ENCODE data around the gene HGF. TPM values are rescaled to one million over a fixed set of nuclear protein-coding genes. Genes with fewer than 3 reads are reported as not detected.

HGF gene
- polyA plus RNA-seq, 1 experiment = 129 TPM

DNA sequence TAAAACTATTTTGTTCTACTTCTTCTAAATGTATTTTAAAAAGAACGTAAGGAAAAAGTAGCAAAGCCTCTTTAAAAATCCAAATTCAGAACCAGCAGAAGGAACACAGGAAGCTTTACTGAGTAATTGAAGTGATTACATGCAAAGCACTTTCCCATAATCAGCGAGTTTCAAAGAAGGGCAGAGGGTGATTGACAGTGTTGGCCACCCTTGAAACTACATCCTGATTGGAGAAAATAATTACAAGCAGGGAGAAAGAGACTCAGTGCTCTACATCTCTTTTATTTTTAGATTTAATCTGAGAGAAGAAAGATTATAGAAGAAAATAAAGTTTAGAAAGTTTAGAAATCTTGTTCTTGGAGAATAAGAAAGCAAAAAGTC lies 20.3 kb upstream of the HGF start:
- no peak overlapping the region for H3K27ac ChIP-seq (ENCODE audit: low read depth, low read length)
- no peaks in the 10 kb centered on the region for H3K9me3 ChIP-seq (ENCODE audit: control insufficient read depth, insufficient read depth, low read length)
- no peaks in the 10 kb centered on the region for H3K27me3 ChIP-seq (ENCODE audit: control insufficient read depth, insufficient read depth, low read length)
- H3K4me3 ChIP-seq (ENCODE audit: low read depth, low read length) = no peak overlapping the region
- ChIA-PET POLR2A (no interaction called here), CTCF (interaction anchor here (2.9 kb wide), 1 partner anchor 20 kb away, joined by 15 read pairs; the partner anchor contains the start of gene HGF)
- TF ChIP-seq, protein P1, sequence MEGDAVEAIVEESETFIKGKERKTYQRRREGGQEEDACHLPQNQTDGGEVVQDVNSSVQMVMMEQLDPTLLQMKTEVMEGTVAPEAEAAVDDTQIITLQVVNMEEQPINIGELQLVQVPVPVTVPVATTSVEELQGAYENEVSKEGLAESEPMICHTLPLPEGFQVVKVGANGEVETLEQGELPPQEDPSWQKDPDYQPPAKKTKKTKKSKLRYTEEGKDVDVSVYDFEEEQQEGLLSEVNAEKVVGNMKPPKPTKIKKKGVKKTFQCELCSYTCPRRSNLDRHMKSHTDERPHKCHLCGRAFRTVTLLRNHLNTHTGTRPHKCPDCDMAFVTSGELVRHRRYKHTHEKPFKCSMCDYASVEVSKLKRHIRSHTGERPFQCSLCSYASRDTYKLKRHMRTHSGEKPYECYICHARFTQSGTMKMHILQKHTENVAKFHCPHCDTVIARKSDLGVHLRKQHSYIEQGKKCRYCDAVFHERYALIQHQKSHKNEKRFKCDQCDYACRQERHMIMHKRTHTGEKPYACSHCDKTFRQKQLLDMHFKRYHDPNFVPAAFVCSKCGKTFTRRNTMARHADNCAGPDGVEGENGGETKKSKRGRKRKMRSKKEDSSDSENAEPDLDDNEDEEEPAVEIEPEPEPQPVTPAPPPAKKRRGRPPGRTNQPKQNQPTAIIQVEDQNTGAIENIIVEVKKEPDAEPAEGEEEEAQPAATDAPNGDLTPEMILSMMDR (IDR thresholded peaks at IDR 0.05; ENCODE audit: low read depth, low read length) = no peak
- no peak for DNase-seq (ENCODE audit: low read depth, low spot score)

DNA sequence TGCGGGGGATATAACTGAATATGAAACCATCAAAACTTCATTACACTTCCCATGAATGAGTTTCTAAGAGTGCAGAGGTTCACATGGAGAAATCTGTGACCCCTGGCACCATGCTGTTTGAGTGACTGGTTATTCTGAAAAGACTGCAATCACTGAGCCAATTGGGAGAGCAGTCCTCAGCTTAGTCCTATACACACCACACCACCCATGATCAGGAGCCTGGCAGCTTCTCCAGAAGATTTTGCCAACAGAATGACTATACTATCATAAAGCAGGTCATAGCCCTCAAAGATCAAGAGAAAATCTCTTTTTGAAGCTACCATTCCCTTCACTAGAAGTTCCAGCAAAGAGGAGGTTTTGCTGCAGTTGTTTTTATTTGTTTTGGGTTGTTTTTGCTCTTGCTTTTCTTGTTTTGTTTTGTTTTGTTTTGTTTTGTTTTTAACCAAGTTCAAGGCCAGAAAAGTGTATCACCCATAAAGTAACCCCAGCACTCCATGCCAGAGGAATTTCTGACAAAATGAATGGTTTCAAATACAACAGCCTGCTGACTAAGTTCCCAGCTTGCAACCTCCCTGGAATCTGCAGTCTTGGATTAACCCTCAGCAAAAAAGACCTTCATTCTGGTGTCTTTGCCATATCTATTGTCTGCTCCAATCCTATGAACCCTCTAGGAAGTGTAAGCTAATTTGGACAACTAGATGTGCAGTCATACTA lies 19.7 kb upstream of the HGF start:
- ChIA-PET POLR2A (no interaction called here), CTCF (interaction anchor here (2.9 kb wide), 1 partner anchor 19 kb away, joined by 15 read pairs; the partner anchor contains the start of gene HGF)
- Histone ChIP-seq H3K27ac (ENCODE audit: low read depth, low read length) (no peak overlapping the region), H3K27me3 (ENCODE audit: control insufficient read depth, insufficient read depth, low read length) (no peaks in the 10 kb centered on the region), H3K9me3 (ENCODE audit: control insufficient read depth, insufficient read depth, low read length) (no peaks in the 10 kb centered on the region), H3K4me3 (ENCODE audit: low read depth, low read length) (no peak overlapping the region)
- DNase-seq (ENCODE audit: low read depth, low spot score) = no peak
- TF ChIP-seq, protein P1 (IDR thresholded peaks at IDR 0.05; ENCODE audit: low read depth, low read length) = no peak

- TF ChIP-seq, protein P1 (IDR thresholded peaks at IDR 0.05; ENCODE audit: low read depth, low read length) = no peak
- no peak overlapping the region for H3K4me3 ChIP-seq (ENCODE audit: low read depth, low read length)
- CTCF ChIA-PET = interaction anchor here (2.9 kb wide), 1 partner anchor 18 kb away, joined by 15 read pairs; the partner anchor contains the start of gene HGF
- no peak for DNase-seq (ENCODE audit: low read depth, low spot score)
- no peaks in the 10 kb centered on the region for H3K27me3 ChIP-seq (ENCODE audit: control insufficient read depth, insufficient read depth, low read length)
- no peak overlapping the region for H3K27ac ChIP-seq (ENCODE audit: low read depth, low read length)
- POLR2A ChIA-PET = no interaction called here
- no peaks in the 10 kb centered on the region for H3K9me3 ChIP-seq (ENCODE audit: control insufficient read depth, insufficient read depth, low read length)
Observed at GRCh38 chr7:81788246-81788645, 18.4 kb upstream of the HGF start.

DNA sequence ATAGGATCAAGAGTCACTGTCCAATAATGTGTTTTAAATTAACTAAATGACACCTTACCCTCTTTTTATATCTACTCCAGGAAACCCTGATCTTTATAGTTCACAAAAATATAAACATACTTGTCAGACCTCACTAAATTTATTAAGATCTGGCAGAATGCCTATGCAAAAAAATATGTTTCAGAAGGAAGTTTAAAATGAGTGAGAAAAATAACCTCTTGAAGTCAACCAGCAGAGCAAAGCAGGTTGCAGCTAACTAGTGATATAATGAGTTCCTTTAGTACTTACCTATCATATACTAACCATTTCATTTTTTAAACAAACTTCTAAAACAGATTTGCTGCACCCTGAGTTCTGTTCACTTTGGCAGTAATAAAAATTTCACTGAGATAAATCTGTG lies 14.0 kb upstream of the HGF start:
- no peak overlapping the region for H3K27ac ChIP-seq (ENCODE audit: low read depth, low read length)
- no peak overlapping the region for H3K4me3 ChIP-seq (ENCODE audit: low read depth, low read length)
- POLR2A ChIA-PET = no interaction called here
- no peak for DNase-seq (ENCODE audit: low read depth, low spot score)
- CTCF ChIA-PET = interaction anchor here (0.8 kb wide), 1 partner anchor 17 kb away, joined by 3 read pairs; no protein-coding TSS in a partner anchor
- no peaks in the 10 kb centered on the region for H3K27me3 ChIP-seq (ENCODE audit: control insufficient read depth, insufficient read depth, low read length)
- no peaks in the 10 kb centered on the region for H3K9me3 ChIP-seq (ENCODE audit: control insufficient read depth, insufficient read depth, low read length)
- TF ChIP-seq, protein P1 (IDR thresholded peaks at IDR 0.05; ENCODE audit: low read depth, low read length) = no peak

DNA sequence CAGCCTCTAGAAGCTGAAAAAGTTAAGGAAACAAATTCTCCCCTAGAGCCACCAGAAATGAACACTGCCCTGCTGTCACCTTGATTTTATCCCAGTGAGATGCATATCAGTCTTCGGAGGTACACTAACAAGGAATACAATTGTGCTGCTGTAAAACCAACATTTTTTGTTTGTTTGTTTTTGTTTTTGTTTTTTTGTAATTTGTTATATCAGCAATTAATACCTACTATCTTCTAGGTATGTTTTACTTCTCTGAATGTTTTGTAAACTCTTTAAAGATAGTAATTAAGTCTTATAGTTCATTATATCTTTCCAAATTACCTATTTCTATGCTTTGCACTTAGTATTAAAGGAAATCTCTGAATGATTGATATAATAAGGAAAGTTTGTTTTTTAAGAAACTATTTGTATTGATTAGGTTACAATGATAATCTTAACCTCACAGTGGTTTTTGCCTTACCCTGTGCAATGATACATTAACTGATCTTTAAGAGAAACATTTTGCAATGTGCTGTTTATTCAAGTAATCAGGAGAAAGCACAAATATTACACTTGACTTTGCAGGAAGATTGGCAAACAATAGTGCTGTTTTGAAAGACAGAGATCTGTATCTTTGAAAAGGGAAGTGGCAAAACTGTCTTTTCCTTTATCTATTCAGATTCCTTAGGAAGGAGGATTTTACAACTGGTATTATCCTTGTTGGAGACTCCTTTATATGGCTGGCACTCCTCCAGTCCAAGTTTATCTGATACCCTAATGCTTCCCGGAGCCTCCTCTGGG lies 11.3 kb upstream of the HGF start:
- Histone ChIP-seq H3K4me3 (ENCODE audit: low read depth, low read length) (no peak overlapping the region), H3K27ac (ENCODE audit: low read depth, low read length) (no peak overlapping the region), H3K9me3 (ENCODE audit: control insufficient read depth, insufficient read depth, low read length) (no peaks in the 10 kb centered on the region), H3K27me3 (ENCODE audit: control insufficient read depth, insufficient read depth, low read length) (no peaks in the 10 kb centered on the region)
- ChIA-PET CTCF (interaction anchor here (1.2 kb wide), 1 partner anchor 176 kb away, joined by 6 read pairs; no protein-coding TSS in a partner anchor), POLR2A (no interaction called here)
- TF ChIP-seq, protein P1 (IDR thresholded peaks at IDR 0.05; ENCODE audit: low read depth, low read length) = no peak
- DNase-seq (ENCODE audit: low read depth, low spot score) = no peak
